Prostate gland (tissue), 2 donors: ENCODE results near the gene MARS1.

Experiments
- POLR2A ChIP-seq: fragments of 450-650 bp; IDR thresholded peaks from one replicate; pipeline ENCODE4 v1.6.1; 2016; ENCODE audit warnings: antibody characterized with exemption, mild to moderate bottlenecking
- POLR2AphosphoS5 ChIP-seq: sonication (generic); formaldehyde crosslinking; IDR thresholded peaks from one replicate; pipeline ENCODE4 v1.6.1; 2017; ENCODE audit warnings: antibody characterized with exemption
- TF ChIP-seq, protein P1 (sequence below), 4 experiments: fragments of 200-600 bp in 2 of 4; fragments of 450-650 bp in 2 of 4; sonication (generic) in 2 of 4; IDR thresholded peaks; 1 replicate in 3 of 4; 2 replicates in 1 of 4; pipeline ENCODE4 v1.5.1; 2016 to 2019; ENCODE audit warnings: antibody characterized with exemption in 4 of 4, mild to moderate bottlenecking in 2 of 4, moderate library complexity in 2 of 4

DNA sequence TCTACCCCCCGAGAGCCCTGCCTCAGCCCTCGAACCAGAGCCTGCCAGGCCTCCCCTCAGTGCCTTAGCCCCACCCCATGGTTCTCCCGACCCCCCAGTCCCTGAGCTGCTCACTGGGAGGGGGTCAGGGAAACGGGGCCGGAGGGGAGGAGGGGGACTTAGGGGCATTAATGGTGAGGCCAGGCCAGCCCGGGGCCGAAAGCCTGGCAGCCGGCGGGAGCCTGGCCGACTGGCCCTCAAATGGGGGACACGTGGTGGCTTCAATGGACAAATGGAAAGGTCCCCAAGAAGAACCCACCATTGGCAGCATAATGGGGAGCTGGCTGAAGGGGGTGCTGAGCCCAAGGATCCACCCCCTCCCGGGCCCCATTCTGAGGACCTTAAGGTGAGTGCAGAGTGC is 40.3 kb downstream of the MARS1 start:
- TF ChIP-seq POLR2AphosphoS5 (no peak), POLR2A (no peak)
- TF ChIP-seq, protein P1, sequence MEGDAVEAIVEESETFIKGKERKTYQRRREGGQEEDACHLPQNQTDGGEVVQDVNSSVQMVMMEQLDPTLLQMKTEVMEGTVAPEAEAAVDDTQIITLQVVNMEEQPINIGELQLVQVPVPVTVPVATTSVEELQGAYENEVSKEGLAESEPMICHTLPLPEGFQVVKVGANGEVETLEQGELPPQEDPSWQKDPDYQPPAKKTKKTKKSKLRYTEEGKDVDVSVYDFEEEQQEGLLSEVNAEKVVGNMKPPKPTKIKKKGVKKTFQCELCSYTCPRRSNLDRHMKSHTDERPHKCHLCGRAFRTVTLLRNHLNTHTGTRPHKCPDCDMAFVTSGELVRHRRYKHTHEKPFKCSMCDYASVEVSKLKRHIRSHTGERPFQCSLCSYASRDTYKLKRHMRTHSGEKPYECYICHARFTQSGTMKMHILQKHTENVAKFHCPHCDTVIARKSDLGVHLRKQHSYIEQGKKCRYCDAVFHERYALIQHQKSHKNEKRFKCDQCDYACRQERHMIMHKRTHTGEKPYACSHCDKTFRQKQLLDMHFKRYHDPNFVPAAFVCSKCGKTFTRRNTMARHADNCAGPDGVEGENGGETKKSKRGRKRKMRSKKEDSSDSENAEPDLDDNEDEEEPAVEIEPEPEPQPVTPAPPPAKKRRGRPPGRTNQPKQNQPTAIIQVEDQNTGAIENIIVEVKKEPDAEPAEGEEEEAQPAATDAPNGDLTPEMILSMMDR (IDR thresholded peaks at IDR 0.05), result no peak
